Measurements from ENCODE around the gene RLF.

The RLF gene

GRCh38 chr1:40241362-40241761, 80.2 kb downstream of the RLF start:
- TF ChIP-seq CTCF (conservative IDR thresholded peaks at IDR 0.05) (no peak), ZFX (IDR thresholded peaks at IDR 0.05) (no peak)
- no peak overlapping the region for H3K27ac ChIP-seq

DNA sequence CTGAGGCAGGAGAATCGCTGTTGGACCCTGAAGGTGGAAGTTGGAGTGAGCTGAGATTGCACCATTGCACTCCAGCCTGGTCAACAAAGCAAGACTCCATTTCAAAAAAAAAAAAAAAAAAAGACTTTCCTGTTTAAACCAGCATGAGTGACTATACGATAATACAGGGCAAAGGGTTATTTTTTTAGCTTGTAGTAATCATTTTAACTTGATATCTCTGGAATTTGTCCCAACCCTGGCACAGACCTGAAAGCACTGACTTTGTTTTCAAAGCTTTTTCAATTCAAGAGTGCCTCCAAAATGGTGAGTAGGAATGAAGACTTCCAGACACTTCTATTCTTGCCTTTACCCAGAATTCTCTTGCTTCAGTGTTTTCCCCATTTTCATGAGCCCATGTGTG, 82.2 kb downstream of the RLF start:
- H3K27ac ChIP-seq: no peak overlapping the region
- TF ChIP-seq CTCF (conservative IDR thresholded peaks at IDR 0.05): no peak
- TF ChIP-seq ZFX (IDR thresholded peaks at IDR 0.05): no peak

- H3K27ac ChIP-seq: no peak overlapping the region
- no peak for TF ChIP-seq CTCF (conservative IDR thresholded peaks at IDR 0.05)
- no peak for TF ChIP-seq ZFX (IDR thresholded peaks at IDR 0.05)
These were observed 83.1 kb downstream of the RLF start for GRCh38 chr1:40244138-40244744.

DNA sequence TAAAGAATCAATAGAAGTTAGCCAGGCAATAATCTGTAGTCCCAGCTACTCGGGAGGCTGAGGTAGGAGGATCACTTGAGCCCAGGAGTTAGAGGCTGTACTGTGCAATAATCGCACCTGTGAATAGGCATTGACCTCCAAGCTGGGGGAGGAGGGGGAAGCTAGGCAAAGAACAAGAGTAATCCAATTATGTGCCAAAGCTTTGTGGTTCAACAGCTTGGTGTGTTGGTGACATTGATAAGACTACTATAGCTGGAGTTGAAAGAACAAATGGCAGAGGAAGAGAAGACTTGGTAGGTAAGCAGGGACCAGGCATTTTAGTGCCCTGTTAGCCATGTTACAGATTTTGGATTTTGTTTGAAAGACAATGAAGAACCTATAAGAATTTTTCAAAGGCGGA, 84.5 kb downstream of the RLF start:
- no peak for TF ChIP-seq ZFX (IDR thresholded peaks at IDR 0.05)
- TF ChIP-seq CTCF (conservative IDR thresholded peaks at IDR 0.05): no peak
- H3K27ac ChIP-seq: no peak overlapping the region

- TF ChIP-seq ZFX (IDR thresholded peaks at IDR 0.05) (no peak), CTCF (conservative IDR thresholded peaks at IDR 0.05) (no peak)
- no peak within 1 kb of the TSS for H3K27ac ChIP-seq
These were observed 86.5 kb downstream of the RLF start, which contains the start of gene TMCO2 for GRCh38 chr1:40247655-40248054. TMCO2 (plus strand) TSS chr1:40247937; CDS start chr1:40247994, 57 bp downstream.

DNA sequence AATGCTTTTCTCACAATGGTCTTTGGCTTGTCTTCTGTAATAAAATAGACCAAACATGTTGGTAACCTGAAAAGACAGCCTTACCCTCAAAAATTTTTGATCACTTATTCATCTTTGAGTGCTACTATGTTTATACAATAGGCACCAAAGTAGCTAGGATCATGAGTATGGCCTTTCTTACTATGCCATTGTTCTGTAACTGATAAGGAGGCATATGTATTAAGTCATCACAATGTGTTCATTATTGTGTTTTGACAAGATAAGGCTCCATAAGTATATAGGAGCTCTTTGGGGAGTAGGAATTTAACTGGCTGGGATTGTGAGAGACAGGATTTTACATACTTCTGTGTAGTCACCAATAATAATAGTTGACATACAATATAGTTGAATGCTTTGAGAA, 87.2 kb downstream of the RLF start:
- no peak for TF ChIP-seq ZFX (IDR thresholded peaks at IDR 0.05)
- TF ChIP-seq CTCF (conservative IDR thresholded peaks at IDR 0.05): no peak
- no peak overlapping the region for H3K27ac ChIP-seq

GRCh38 chr1:40251456-40251855, 90.3 kb downstream of the RLF start:
- H3K27ac ChIP-seq: no peak overlapping the region
- TF ChIP-seq ZFX (IDR thresholded peaks at IDR 0.05): no peak

GRCh38 chr1:40252601-40253000, 91.4 kb downstream of the RLF start:
- no peak for TF ChIP-seq CTCF (conservative IDR thresholded peaks at IDR 0.05)
- no peak for TF ChIP-seq ZFX (IDR thresholded peaks at IDR 0.05)
- H3K27ac ChIP-seq: no peak overlapping the region

Data from C4-2B (cell line).